ENCODE data around the gene CORO1A. TPM values are rescaled to one million over a fixed set of nuclear protein-coding genes. Genes with fewer than 3 reads are reported as not detected.
"Not testable (repeated sequence)": the region's sequence is repeated elsewhere in the genome, so short reads cannot be mapped to it uniquely, and the experiment has no call there.

Gene CORO1A
- total RNA-seq, 1 experiment from 2014 or later = 0.95 TPM

DNA sequence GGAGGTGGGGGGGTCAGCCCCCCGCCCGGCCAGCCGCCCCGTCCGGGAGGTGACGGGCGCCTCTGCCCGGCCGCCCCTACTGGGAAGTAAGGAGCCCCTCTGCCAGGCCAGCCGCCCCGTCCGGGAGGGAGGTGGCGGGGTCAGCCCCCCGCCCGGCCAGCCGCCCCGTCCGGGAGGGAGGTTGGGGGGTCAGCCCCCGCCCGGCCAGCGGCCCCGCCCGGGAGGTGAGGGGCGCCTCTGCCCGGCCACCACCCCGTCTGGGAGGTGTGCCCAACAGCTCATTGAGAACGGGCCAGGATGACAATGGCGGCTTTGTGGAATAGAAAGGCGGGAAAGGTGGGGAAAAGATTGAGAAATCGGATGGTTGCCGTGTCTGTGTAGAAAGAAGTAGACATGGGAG lies 13.3 kb upstream of the CORO1A start:
- BruUV-seq (replicated peaks); H3K4me3 ChIP-seq (ENCODE audit: low read depth, low read length); H3K4me1 Mint-ChIP-seq (ENCODE audit: low read depth, unreplicated experiment); CTCF ChIA-PET; H3K27me3 ChIP-seq (replicated peaks; ENCODE audit: control insufficient read depth, insufficient read depth, low read length); H3K36me3 Mint-ChIP-seq (ENCODE audit: insufficient read depth, unreplicated experiment); H3K27me3 Mint-ChIP-seq (ENCODE audit: insufficient read depth, unreplicated experiment); intact Hi-C loops (cut with micrococcal nuclease; ENCODE audit: unreplicated experiment); H3K9me3 ChIP-seq; H3K9me3 Mint-ChIP-seq (ENCODE audit: unreplicated experiment); DNase-seq; POLR2A ChIA-PET; H3K4me1 ChIP-seq; H3K27ac Mint-ChIP-seq (ENCODE audit: unreplicated experiment); H3K4me3 Mint-ChIP-seq (ENCODE audit: unreplicated experiment); H3K36me3 ChIP-seq (ENCODE audit: control insufficient read depth, insufficient read depth, low read length): not testable (repeated sequence)

DNA sequence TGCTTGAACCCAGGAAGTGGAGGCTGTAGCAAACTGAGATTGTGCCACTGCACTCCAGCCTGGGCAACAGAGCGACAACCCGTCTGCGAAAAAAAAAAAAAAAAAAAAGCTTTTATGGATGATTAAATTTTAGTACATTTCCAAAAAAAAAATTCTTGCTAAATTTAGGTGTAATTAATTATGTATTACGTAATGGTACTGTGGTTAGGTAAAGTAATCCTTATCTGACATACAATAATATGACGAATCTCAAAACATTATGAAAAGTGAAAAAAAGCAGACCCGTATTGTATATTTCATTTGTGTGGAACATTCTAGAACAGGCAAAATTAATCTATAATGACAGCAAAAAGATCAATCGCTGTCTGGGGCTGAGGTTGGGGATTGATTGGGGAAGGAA lies 10.3 kb upstream of the CORO1A start:
- Histone ChIP-seq H3K36me3 (ENCODE audit: control insufficient read depth, insufficient read depth, low read length) (no peaks in the 10 kb centered on the region), H3K4me3 (ENCODE audit: low read depth, low read length) (no peak overlapping the region), H3K4me1 (no peaks in the 10 kb centered on the region), H3K27me3 (replicated peaks; ENCODE audit: control insufficient read depth, insufficient read depth, low read length) (no peaks in the 10 kb centered on the region), H3K9me3 (no peaks in the 10 kb centered on the region)
- TF ChIP-seq, protein P1, sequence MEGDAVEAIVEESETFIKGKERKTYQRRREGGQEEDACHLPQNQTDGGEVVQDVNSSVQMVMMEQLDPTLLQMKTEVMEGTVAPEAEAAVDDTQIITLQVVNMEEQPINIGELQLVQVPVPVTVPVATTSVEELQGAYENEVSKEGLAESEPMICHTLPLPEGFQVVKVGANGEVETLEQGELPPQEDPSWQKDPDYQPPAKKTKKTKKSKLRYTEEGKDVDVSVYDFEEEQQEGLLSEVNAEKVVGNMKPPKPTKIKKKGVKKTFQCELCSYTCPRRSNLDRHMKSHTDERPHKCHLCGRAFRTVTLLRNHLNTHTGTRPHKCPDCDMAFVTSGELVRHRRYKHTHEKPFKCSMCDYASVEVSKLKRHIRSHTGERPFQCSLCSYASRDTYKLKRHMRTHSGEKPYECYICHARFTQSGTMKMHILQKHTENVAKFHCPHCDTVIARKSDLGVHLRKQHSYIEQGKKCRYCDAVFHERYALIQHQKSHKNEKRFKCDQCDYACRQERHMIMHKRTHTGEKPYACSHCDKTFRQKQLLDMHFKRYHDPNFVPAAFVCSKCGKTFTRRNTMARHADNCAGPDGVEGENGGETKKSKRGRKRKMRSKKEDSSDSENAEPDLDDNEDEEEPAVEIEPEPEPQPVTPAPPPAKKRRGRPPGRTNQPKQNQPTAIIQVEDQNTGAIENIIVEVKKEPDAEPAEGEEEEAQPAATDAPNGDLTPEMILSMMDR (IDR thresholded peaks at IDR 0.05; ENCODE audit: insufficient read depth in 1 of 2, low read depth in 1 of 2, low read length in 1 of 2, severe bottlenecking in 1 of 2, unreplicated experiment in 1 of 2) = no peak
- CTCF ChIA-PET = no interaction called here
- H3K27me3 Mint-ChIP-seq (ENCODE audit: insufficient read depth, unreplicated experiment) = no peaks in the 10 kb centered on the region
- DNase-seq = no peak
- no peaks in the 10 kb centered on the region for H3K36me3 Mint-ChIP-seq (ENCODE audit: insufficient read depth, unreplicated experiment)
- intact Hi-C loops (cut with micrococcal nuclease; ENCODE audit: unreplicated experiment) = no loop called here
- BruUV-seq (replicated peaks) = no TSS peak
- POLR2A ChIA-PET = no interaction called here
- no peak overlapping the region for H3K27ac Mint-ChIP-seq (ENCODE audit: unreplicated experiment)
- no peaks in the 10 kb centered on the region for H3K9me3 Mint-ChIP-seq (ENCODE audit: unreplicated experiment)
- H3K4me1 Mint-ChIP-seq (ENCODE audit: low read depth, unreplicated experiment) = no peaks in the 10 kb centered on the region
- H3K4me3 Mint-ChIP-seq (ENCODE audit: unreplicated experiment) = no peak overlapping the region

DNA sequence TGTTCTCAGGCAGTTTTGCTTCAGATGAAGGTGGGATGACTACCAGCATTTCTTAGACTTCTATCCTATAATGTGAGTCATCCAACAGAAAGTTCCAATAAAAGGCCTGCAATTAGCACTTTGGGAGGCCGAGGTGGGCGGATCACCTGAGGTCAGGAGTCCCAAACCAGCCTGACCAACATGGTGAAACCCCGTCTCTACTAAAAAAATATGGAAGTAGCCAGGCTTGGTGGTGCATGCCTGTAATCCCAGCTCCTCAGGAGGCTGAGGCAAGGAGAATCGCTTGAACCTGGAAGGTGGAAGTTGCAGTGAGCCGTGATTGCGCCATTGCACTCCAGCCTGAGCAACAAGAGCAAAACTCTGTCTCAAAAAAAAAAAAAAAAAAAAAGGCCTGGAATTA lies 6.5 kb upstream of the CORO1A start:
- DNase-seq; H3K4me3 ChIP-seq (ENCODE audit: low read depth, low read length); H3K9me3 ChIP-seq; H3K36me3 Mint-ChIP-seq (ENCODE audit: insufficient read depth, unreplicated experiment); intact Hi-C loops (cut with micrococcal nuclease; ENCODE audit: unreplicated experiment); H3K9me3 Mint-ChIP-seq (ENCODE audit: unreplicated experiment); H3K36me3 ChIP-seq (ENCODE audit: control insufficient read depth, insufficient read depth, low read length); H3K4me1 Mint-ChIP-seq (ENCODE audit: low read depth, unreplicated experiment); H3K27ac Mint-ChIP-seq (ENCODE audit: unreplicated experiment); H3K27me3 Mint-ChIP-seq (ENCODE audit: insufficient read depth, unreplicated experiment); H3K27me3 ChIP-seq (replicated peaks; ENCODE audit: control insufficient read depth, insufficient read depth, low read length); H3K4me3 Mint-ChIP-seq (ENCODE audit: unreplicated experiment); POLR2A ChIA-PET; H3K4me1 ChIP-seq; BruUV-seq (replicated peaks): not testable (repeated sequence)
- CTCF ChIA-PET = interaction anchor here (1.6 kb wide), 1 partner anchor 65 kb away, joined by 3 read pairs; no protein-coding TSS in a partner anchor

DNA sequence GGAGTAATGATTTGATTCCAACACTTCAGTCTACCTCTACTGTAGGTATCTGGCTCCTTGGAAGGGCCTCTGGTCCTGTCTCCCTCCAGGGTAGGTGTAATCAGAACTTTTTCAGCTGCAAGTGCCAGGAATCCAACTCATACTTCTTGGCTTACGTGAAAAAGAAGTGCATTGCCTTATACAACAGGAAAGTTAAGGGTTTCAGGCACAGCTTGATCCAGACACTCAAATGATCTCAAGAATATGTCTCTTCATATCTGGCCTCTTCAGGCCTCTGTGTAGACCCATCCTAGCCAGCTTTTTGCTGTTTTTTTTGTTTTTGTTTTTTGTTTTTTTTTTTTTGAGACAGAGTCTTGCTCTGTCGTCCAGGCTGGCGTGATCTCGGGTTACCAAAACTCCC lies 4.2 kb upstream of the CORO1A start:
- Mint-ChIP-seq H3K9me3 (ENCODE audit: unreplicated experiment) (no peaks in the 10 kb centered on the region), H3K4me1 (ENCODE audit: low read depth, unreplicated experiment) (no peaks in the 10 kb centered on the region), H3K4me3 (ENCODE audit: unreplicated experiment) (no peak overlapping the region), H3K36me3 (ENCODE audit: insufficient read depth, unreplicated experiment) (no peaks in the 10 kb centered on the region), H3K27ac (ENCODE audit: unreplicated experiment) (no peak overlapping the region), H3K27me3 (ENCODE audit: insufficient read depth, unreplicated experiment) (no peaks in the 10 kb centered on the region)
- BruUV-seq (replicated peaks) = no TSS peak
- no peaks in the 10 kb centered on the region for H3K36me3 ChIP-seq (ENCODE audit: control insufficient read depth, insufficient read depth, low read length)
- H3K9me3 ChIP-seq = no peaks in the 10 kb centered on the region
- CTCF ChIA-PET = interaction anchor here (0.6 kb wide), 1 partner anchor 19 kb away, joined by 3 read pairs; no protein-coding TSS in a partner anchor
- POLR2A ChIA-PET = no interaction called here
- no peak for DNase-seq
- TF ChIP-seq, protein P1 (IDR thresholded peaks at IDR 0.05; ENCODE audit: insufficient read depth in 1 of 2, low read depth in 1 of 2, low read length in 1 of 2, severe bottlenecking in 1 of 2, unreplicated experiment in 1 of 2) = no peak
- H3K4me1 ChIP-seq = no peaks in the 10 kb centered on the region
- H3K27me3 ChIP-seq (replicated peaks; ENCODE audit: control insufficient read depth, insufficient read depth, low read length) = no peaks in the 10 kb centered on the region
- intact Hi-C loops (cut with micrococcal nuclease; ENCODE audit: unreplicated experiment) = no loop called here
- no peak overlapping the region for H3K4me3 ChIP-seq (ENCODE audit: low read depth, low read length)

Data from Caco-2 (cell line).